DOHH2 (cell line): ENCODE results near the gene TBC1D16.

ENCODE experiments used
- H3F3A ChIP-seq: fragments of 200-600 bp; sonication (generic), shearing (Covaris generic); 2 replicates; pipeline ENCODE4 v1.6.0; 2016; ENCODE audit warnings: antibody characterized with exemption, mild to moderate bottlenecking; ENCODE audit not compliant: control insufficient read depth, insufficient read depth
- H3K27ac ChIP-seq: fragments of 200-600 bp; sonication (generic); 2 replicates; pipeline ENCODE4 v1.5.1; 2014; ENCODE audit warnings: low read depth, mild to moderate bottlenecking, low read length, moderate library complexity
- H3K27me3 ChIP-seq: fragments of 200-600 bp; sonication (generic); 2 replicates; pipeline ENCODE4 v1.6.1; 2014; ENCODE audit warnings: mild to moderate bottlenecking, low read length, mixed read lengths; ENCODE audit not compliant: control insufficient read depth
- H3K36me3 ChIP-seq: fragments of 200-600 bp; sonication (generic); 2 replicates; pipeline ENCODE4 v1.6.1; 2014; ENCODE audit warnings: mild to moderate bottlenecking, low read length, moderate library complexity, mixed read lengths; ENCODE audit not compliant: control insufficient read depth
- H3K4me1 ChIP-seq: fragments of 200-600 bp; sonication (generic); 2 replicates; pipeline ENCODE4 v1.6.1; 2014; ENCODE audit warnings: mild to moderate bottlenecking, low read length, mixed read lengths; ENCODE audit not compliant: control insufficient read depth
- H3K4me2 ChIP-seq: fragments of 200-600 bp; sonication (generic); 2 replicates; pipeline ENCODE4 v1.6.0; 2014; ENCODE audit warnings: mild to moderate bottlenecking, low read length, moderate library complexity
- H3K4me3 ChIP-seq: fragments of 200-600 bp; sonication (generic); 2 replicates; pipeline ENCODE4 v1.5.1; 2014; ENCODE audit warnings: mild to moderate bottlenecking, low read length, mixed read lengths
- H3K79me2 ChIP-seq: fragments of 200-600 bp; sonication (generic); 2 replicates; pipeline ENCODE4 v1.6.1; 2014; ENCODE audit warnings: mild to moderate bottlenecking, low read length, mixed read lengths; ENCODE audit not compliant: control insufficient read depth
- H3K9me2 ChIP-seq: fragments of 200-600 bp; sonication (generic); replicated peaks from 2 replicates; pipeline ENCODE4 v1.6.1; 2014; ENCODE audit warnings: mild to moderate bottlenecking, low read length, mixed read lengths; ENCODE audit not compliant: control insufficient read depth
- H3K9me3 ChIP-seq: fragments of 200-600 bp; sonication (generic); 2 replicates; pipeline ENCODE4 v1.6.1; 2014; ENCODE audit warnings: antibody characterized with exemption, low read length, mixed read lengths; ENCODE audit not compliant: control insufficient read depth, insufficient read depth
- H4K20me1 ChIP-seq: fragments of 200-600 bp; sonication (generic); 2 replicates; pipeline ENCODE4 v1.6.0; 2014; ENCODE audit warnings: low read depth, mild to moderate bottlenecking, antibody characterized with exemption, low read length, moderate library complexity; ENCODE audit not compliant: control insufficient read depth, insufficient read depth
- CTCF ChIP-seq: fragments of 200-600 bp; sonication (generic); IDR thresholded peaks from one replicate; pipeline ENCODE4 v1.5.1; 2014; ENCODE audit warnings: antibody characterized with exemption, mild to moderate bottlenecking, low read depth, low read length; ENCODE audit not compliant: poor library complexity, severe bottlenecking
- EZH2phosphoT487 ChIP-seq: fragments of 200-600 bp; sonication (generic); IDR thresholded peaks from 2 replicates; pipeline ENCODE4 v1.6.1; 2017; ENCODE audit warnings: borderline replicate concordance, mild to moderate bottlenecking, antibody characterized with exemption, low read length, moderate library complexity, mixed read lengths

TBC1D16 gene

GRCh38 chr17:80068301-80069222 lies 32.9 kb upstream of the TBC1D16 start:
- no peaks in the 10 kb centered on the region for H3K36me3 ChIP-seq
- no peaks in the 10 kb centered on the region for H3K9me3 ChIP-seq
- H3K27ac ChIP-seq = no peak overlapping the region
- H3K4me1 ChIP-seq = no peaks in the 10 kb centered on the region
- H3K79me2 ChIP-seq = no peaks in the 10 kb centered on the region
- no peaks in the 10 kb centered on the region for H3K27me3 ChIP-seq
- TF ChIP-seq CTCF (no peak), EZH2phosphoT487 (no peak)
- H4K20me1 ChIP-seq = no peaks in the 10 kb centered on the region
- H3F3A ChIP-seq = no peaks in the 10 kb centered on the region
- H3K9me2 ChIP-seq = no peaks in the 10 kb centered on the region
- no peak overlapping the region for H3K4me2 ChIP-seq
- no peak overlapping the region for H3K4me3 ChIP-seq

- H3K27me3 ChIP-seq = no peaks in the 10 kb centered on the region
- H3K4me3 ChIP-seq = no peak overlapping the region
- no peaks in the 10 kb centered on the region for H3K4me1 ChIP-seq
- no peaks in the 10 kb centered on the region for H3K9me2 ChIP-seq
- no peaks in the 10 kb centered on the region for H3K79me2 ChIP-seq
- no peaks in the 10 kb centered on the region for H3K36me3 ChIP-seq
- TF ChIP-seq CTCF = no peak
- no peak overlapping the region for H3K27ac ChIP-seq
- H3K4me2 ChIP-seq = no peak overlapping the region
- no peaks in the 10 kb centered on the region for H4K20me1 ChIP-seq
- H3K9me3 ChIP-seq = no peaks in the 10 kb centered on the region
- no peaks in the 10 kb centered on the region for H3F3A ChIP-seq
Measured at GRCh38 chr17:80067393-80067986, 31.8 kb upstream of the TBC1D16 start.

GRCh38 chr17:80065478-80066170 lies 30.0 kb upstream of the TBC1D16 start:
- Histone ChIP-seq H3K9me3 (no peaks in the 10 kb centered on the region), H4K20me1 (no peaks in the 10 kb centered on the region), H3K4me1 (no peaks in the 10 kb centered on the region), H3K27ac (no peak overlapping the region), H3K79me2 (no peaks in the 10 kb centered on the region), H3F3A (no peaks in the 10 kb centered on the region), H3K4me3 (no peak overlapping the region), H3K36me3 (no peaks in the 10 kb centered on the region), H3K4me2 (no peak overlapping the region), H3K9me2 (no peaks in the 10 kb centered on the region), H3K27me3 (no peaks in the 10 kb centered on the region)
- no peak for TF ChIP-seq EZH2phosphoT487
- no peak for TF ChIP-seq CTCF
